ENCODE results near the gene S100A10. TPM values are rescaled to one million over a fixed set of nuclear protein-coding genes. Genes with fewer than 3 reads are reported as not detected.

The S100A10 gene
- total and polyA plus RNA-seq, 8 donors, result 6.4 to 830 (median 165) TPM

GRCh38 chr1:152014943-152015342 lies 21.3 kb upstream of the S100A10 start:
- H3K4me1 ChIP-seq, result no peaks in the 10 kb centered on the region
- 92 to 100% (median 96%) methylated on average over 1 of the region's 1 CpG for WGBS, 5 donors
- H3K9me3 ChIP-seq, result no peaks in the 10 kb centered on the region
- H3K27ac ChIP-seq, result no peak overlapping the region
- no peaks in the 10 kb centered on the region for H3K36me3 ChIP-seq
- no peak for TF ChIP-seq POLR2A (IDR thresholded peaks at IDR 0.05)
- intact Hi-C loops (cut with DNase I; ENCODE audit: low total_unique reads), result no loop called here
- no peak for DNase-seq
- peaks cover 0 to 4% (median 0%) of the 10 kb centered on the region in 3 donors for H3K27me3 ChIP-seq
- no peak overlapping the region for H3K4me3 ChIP-seq

- Histone ChIP-seq H3K9me3 (no peaks in the 10 kb centered on the region), H3K27ac (no peak overlapping the region), H3K4me1 (no peaks in the 10 kb centered on the region), H3K27me3 (peaks cover 0 to 4% (median 0%) of the 10 kb centered on the region in 3 donors), H3K4me3 (no peak overlapping the region), H3K36me3 (no peaks in the 10 kb centered on the region)
- peak in 5 of 7 experiments; percentile 11 to 54 (median 22) for TF ChIP-seq CTCF (IDR thresholded peaks at IDR 0.05)
- TF ChIP-seq POLR2A (IDR thresholded peaks at IDR 0.05), result no peak
- peak; percentile 65 to 75 for DNase-seq
- intact Hi-C loops (cut with DNase I; ENCODE audit: low total_unique reads), result no loop called here
- WGBS, 5 donors, result 4 to 28% (median 7%) methylated on average over 3 of the region's 3 CpGs
Observed at GRCh38 chr1:152013664-152014237, 20.1 kb upstream of the S100A10 start.

- DNase-seq, result no peak
- 74 to 88% (median 85%) methylated on average over 1 of the region's 1 CpG for WGBS, 5 donors
- TF ChIP-seq CTCF (IDR thresholded peaks at IDR 0.05), result no peak
- TF ChIP-seq POLR2A (IDR thresholded peaks at IDR 0.05), result no peak
- TF ChIP-seq EP300 (IDR thresholded peaks at IDR 0.05), result no peak
- no peak for TF ChIP-seq POLR2AphosphoS5 (IDR thresholded peaks at IDR 0.05)
- Histone ChIP-seq H3K4me3 (no peak overlapping the region), H3K9me3 (no peaks in the 10 kb centered on the region), H3K4me1 (no peaks in the 10 kb centered on the region), H3K36me3 (no peaks in the 10 kb centered on the region), H3K27me3 (no peaks in the 10 kb centered on the region), H3K27ac (no peak overlapping the region)
- intact Hi-C loops (cut with DNase I; ENCODE audit: low total_unique reads), result no loop called here
Observed at GRCh38 chr1:152009691-152010090, 16.0 kb upstream of the S100A10 start.

GRCh38 chr1:152007047-152007446 lies 13.4 kb upstream of the S100A10 start:
- WGBS, 5 donors, result 42 to 71% (median 56%) methylated on average over 2 of the region's 2 CpGs
- Histone ChIP-seq H3K9me3 (no peaks in the 10 kb centered on the region), H3K27me3 (no peaks in the 10 kb centered on the region), H3K4me3 (no peak overlapping the region), H3K36me3 (no peaks in the 10 kb centered on the region), H3K27ac (no peak overlapping the region), H3K4me1 (peaks cover 0 to 2% (median under 1%) of the 10 kb centered on the region in 4 donors)
- intact Hi-C loops (cut with DNase I; ENCODE audit: low total_unique reads), result no loop called here
- no peak for DNase-seq
- TF ChIP-seq POLR2A (IDR thresholded peaks at IDR 0.05), result no peak
- TF ChIP-seq EP300 (IDR thresholded peaks at IDR 0.05), result no peak
- TF ChIP-seq CTCF (IDR thresholded peaks at IDR 0.05), result no peak
- TF ChIP-seq POLR2AphosphoS5 (IDR thresholded peaks at IDR 0.05), result no peak

GRCh38 chr1:152005360-152005912 lies 11.8 kb upstream of the S100A10 start:
- no peaks in the 10 kb centered on the region for H3K27me3 ChIP-seq
- TF ChIP-seq POLR2AphosphoS5 (IDR thresholded peaks at IDR 0.05) (no peak), POLR2A (IDR thresholded peaks at IDR 0.05) (no peak), CTCF (IDR thresholded peaks at IDR 0.05) (no peak), EP300 (IDR thresholded peaks at IDR 0.05) (no peak)
- H3K9me3 ChIP-seq, result no peaks in the 10 kb centered on the region
- no peak overlapping the region for H3K4me3 ChIP-seq
- DNase-seq, result no peak
- peaks cover 0 to 12% (median 4%) of the 10 kb centered on the region in 4 donors for H3K4me1 ChIP-seq
- intact Hi-C loops (cut with DNase I; ENCODE audit: low total_unique reads), result no loop called here
- WGBS, 5 donors, result 48 to 56% (median 49%) methylated on average over 4 of the region's 4 CpGs
- no peaks in the 10 kb centered on the region for H3K36me3 ChIP-seq
- H3K27ac ChIP-seq, result no peak overlapping the region
